NCI-H2227 treated with DMSO at 0.1 percent for 48 hours (cell line): Measurements from ENCODE around the gene XRRA1.

Experiments
- DNase-seq: peaks from one replicate; lab custom pipeline; 2025; lab: John Stamatoyannopoulos, UW

The XRRA1 gene

DNA sequence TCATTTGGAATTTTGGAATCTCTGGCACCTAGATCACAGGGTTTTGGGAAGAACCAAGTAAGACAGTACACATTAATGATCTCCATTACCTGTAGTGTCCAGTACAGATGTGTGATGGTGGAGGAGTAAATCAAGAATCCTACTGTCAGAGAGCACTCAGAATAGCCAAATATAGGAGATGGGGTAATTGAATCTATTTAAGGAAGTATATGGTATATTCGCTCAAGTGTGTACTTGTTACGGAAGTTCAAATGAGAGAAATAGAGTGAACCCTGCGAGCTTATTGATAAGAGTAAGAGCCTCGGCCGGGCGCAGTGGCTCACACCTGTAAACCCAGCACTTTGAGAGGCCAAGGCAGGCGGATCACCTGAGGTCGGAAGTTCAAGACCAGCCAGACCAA is 2.3 kb upstream of the XRRA1 start:
- DNase-seq, result no peak

DNA sequence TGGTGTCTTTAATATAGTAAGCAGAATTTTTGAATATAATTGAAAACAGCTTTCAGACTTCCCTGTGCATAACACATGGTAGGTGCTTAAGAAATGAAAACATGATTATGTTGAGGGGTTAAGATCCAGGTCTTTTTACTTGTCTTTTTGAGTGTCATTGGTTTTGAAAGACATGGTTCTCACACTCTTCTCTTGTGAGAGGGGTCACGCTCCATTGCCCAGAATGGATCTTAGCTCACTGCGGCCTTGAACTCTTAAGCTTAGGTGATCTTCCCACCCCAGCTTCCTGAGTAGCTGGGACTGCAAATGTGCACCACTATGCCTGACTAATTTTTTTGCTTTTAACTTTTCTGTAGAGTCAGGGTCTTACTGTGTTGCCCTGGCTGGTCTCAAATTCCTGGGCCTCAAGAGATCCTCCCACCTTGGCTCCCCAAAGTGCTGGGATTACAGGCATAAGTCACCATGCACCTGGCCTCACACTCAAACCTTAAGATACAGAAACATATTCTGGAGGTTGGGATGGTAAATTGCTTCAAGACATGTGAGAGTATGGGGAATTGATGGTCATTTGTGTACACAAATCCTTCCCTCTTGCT is 1.6 kb upstream of the XRRA1 start:
- DNase-seq, result no peak

DNA sequence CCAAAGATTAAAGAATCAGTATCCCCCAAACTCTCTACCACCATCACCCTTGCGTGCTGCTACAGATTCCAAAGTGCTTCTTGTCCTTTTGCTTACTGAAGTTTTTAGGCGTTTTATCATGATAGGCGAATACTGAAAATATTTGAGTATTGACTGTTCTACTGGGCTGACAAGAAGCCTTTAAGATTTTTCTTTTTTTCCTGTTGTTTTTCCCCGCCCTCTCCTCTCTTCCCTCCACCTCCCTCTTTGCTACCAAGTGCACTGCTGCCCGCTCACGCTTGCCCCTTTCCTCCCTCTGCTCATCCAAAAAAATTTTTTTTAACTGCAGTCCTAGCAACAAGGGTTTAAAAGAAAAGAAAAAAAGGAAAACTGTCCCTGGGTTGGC is 854 bp upstream of the XRRA1 start:
- no peak for DNase-seq

DNA sequence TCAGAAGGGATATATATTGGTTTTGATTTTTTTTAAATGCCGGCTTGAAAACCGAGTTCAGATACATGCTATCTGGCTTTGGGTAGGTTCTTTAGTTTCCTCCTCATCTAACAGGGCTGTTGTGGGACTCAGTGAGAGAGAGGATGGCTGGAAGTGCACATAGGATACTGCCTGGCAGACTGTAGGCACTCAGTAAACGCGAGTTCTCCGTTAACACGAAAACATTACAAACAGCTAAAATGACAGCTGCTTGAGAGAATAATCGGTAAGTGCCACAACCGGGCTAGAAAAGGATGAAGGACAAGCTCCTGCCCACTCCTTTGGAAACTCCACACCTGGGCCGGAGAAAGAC is 369 bp downstream of the XRRA1 start:
- peak; percentile 44 for DNase-seq

DNA sequence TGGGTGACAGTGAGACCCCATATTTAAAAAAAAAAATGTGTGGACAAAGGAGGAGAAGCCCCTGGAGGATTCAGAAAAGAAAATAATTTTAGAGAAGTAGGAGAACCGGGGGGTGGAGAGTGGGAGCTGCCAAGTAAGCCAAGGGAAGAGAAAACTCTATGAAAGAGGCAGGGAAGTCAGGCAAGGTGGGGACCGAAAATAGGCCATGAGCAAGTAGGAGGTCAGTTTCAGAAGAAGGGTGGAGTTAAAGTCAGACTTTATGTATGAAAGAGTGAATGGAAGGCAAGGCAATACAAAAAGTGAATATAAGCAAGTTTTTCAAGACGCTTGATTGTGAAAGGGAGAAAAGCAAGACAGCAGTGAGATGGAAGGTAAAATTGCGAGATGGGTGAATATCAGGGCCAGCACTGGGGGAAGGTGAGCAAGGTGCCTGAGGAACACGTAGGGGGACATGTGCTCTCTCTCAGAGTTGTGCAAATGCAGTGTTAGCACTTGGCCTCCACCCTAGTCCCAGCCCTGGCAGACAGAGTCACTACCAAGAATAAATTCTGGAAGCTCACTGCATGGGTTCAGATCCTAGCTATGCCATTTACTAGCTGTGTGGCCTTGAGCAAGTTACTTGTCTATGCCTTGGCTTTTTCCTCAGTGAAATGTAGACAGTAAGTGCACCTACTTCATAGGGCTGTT is 6.7 kb downstream of the XRRA1 start:
- no peak for DNase-seq

DNA sequence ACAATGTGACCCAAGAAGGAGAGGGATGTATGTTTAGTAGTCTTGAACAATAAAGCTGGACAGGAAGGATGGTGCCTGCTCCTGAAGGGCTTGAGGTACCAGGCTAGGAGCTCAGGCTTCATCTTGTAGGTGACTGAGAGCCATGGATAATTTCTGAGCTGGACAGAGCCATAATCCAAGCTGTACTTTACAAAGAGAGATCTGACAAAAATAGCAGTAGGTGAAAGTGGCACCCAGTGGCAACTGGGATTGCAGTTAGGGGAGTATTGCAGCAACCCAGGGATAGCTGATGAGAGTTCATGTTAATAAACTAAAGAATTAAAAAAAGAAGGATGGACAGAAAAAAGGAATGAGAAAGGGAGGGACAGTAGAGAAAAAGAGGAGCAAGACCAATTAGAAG is 7.4 kb downstream of the XRRA1 start:
- DNase-seq, result no peak

DNA sequence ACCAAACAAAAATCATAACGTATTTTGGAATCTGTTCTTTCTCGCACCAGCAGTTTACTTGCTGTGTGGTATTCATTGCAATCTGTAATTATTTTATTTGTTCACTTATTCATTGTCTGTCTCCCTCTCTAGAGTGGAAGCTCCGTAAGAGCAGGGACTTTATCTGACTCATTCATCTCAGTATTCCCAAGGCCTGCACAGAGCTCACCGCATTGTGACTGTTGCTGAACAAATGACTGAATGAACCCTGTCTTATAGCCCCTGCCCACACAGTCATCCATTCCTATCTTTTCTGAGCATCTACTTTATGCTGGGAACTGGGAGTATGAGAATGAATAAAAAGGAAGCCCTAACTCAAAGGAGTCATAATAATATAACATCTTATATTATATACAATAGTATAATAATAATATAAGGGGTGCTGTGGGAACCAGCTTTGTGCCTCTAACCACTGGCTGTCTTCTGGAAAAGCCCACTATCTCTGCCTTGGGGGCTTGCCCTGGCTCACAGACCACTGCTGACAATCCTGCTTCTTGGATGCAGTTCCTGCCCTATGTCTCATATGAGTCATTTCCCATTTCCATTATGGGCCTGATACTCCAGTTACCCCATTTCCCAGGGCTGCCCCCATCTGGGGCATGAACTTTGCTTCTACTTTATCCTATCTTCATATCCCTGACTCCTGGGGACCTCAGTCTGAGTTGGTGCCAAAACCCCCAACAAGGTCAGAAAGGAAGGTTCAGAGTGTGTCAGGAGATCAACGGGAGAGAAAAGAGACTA is 11.0 kb downstream of the XRRA1 start:
- no peak for DNase-seq

DNA sequence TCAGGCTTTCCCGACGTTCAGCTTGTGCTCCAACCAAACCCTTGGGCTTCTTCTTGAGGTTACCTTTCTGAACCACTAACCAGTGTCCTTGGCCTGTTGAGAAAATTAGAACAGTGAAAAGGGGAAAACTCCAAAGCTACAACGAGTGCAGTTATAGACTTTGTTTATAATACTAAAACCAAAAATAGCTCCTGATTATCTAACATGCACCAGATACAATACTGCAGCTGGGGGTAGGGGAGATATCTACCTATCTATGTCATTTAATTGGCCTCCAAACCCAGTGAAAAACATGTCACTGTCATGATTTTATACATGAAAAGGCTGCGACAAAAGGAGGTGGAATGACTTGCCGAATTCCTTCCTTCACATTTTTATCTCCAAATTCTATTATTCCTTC is 11.9 kb downstream of the XRRA1 start:
- DNase-seq, result no peak

DNA sequence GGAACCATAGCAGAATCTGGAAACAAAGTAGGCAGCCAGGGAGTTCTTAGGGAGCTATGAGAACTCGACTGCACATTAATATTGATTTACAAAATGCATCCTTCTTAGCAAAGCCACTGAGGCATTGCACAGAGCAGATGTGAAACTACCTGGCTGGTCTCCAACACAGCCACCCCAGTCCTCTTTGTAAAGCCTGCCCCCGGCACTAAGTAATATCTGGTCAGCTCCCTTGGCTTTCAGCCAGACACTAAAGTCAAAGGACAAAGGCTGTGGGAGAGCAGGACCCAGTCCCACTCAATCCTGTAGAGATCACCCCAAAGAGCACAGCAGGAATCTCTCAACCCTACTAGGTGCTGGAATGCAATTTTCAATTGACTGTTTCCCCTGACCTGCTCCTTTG is 12.8 kb downstream of the XRRA1 start:
- no peak for DNase-seq

DNA sequence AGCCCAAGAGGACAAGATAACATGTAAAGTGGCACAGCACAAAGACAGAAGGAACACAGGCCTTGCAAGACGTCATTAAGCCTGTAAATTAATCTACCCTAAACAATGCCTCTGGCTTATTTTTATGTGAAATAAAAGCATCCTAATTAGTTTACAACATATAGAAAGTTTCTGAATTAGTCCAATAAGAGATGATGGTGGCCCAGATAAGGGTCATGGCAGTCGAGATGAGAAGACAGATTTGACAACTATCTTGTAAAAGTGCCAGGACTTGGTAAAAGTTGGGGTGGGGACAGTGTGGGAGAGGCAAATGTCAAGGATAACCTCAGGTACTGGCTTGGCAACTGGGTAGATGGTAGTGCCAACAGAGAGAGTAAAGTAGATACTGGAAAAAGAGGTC is 13.6 kb downstream of the XRRA1 start:
- no peak for DNase-seq

DNA sequence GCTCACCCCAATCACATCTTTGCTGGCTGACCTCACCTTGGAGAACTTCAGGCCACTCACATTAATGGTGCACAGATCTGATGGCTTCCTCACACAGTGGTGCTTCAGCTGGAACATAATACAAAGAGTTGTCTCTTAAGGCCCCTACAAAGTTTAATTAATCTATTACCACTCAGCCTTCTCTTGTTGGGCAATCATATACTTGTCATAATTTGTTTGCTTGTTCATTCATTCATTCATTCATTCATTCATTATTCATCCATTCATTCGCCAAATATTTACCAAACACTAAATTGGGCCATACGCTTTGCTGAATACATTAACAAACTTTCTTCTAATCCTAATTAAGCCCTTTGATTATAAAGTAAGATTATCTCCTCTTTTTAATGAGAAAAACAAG is 15.1 kb downstream of the XRRA1 start:
- DNase-seq, result no peak

DNA sequence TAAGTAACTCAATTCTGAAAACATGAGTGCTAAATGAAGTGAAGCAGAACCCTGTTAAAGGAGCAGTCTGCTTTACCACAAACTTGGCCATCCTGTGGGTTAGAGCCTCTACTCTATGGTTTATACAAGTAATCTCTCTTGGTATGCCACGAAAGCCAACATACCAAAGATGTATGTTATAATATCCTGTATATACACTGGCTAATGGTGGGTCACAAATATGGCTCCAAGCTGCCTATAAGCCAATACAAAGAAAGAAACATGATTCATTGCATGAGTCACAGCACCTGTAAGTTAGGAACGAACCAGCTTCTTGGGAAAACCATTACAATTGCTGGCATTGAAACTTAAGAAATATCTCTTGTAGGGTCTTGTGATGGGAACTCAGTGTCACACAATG is 16.1 kb downstream of the XRRA1 start:
- no peak for DNase-seq

DNA sequence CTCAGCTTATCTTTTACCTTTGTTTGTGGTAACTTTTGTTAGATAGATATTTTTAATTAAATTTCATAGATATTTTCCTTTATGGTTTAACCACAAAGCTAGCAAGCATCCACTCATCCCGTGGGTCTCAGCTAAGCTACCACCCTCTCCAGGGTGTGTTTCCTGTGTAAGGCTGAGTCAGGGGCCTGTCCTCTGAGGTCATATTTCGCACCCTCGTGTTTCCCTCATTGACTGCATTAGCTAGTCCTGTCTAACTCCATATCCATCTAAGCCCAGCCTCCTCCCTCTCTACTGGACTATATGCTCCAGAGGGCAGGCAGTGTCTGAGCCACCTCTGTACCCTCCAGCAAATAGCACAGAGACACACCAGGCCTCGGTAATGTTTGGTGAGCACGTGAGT is 16.7 kb downstream of the XRRA1 start:
- DNase-seq, result no peak

DNA sequence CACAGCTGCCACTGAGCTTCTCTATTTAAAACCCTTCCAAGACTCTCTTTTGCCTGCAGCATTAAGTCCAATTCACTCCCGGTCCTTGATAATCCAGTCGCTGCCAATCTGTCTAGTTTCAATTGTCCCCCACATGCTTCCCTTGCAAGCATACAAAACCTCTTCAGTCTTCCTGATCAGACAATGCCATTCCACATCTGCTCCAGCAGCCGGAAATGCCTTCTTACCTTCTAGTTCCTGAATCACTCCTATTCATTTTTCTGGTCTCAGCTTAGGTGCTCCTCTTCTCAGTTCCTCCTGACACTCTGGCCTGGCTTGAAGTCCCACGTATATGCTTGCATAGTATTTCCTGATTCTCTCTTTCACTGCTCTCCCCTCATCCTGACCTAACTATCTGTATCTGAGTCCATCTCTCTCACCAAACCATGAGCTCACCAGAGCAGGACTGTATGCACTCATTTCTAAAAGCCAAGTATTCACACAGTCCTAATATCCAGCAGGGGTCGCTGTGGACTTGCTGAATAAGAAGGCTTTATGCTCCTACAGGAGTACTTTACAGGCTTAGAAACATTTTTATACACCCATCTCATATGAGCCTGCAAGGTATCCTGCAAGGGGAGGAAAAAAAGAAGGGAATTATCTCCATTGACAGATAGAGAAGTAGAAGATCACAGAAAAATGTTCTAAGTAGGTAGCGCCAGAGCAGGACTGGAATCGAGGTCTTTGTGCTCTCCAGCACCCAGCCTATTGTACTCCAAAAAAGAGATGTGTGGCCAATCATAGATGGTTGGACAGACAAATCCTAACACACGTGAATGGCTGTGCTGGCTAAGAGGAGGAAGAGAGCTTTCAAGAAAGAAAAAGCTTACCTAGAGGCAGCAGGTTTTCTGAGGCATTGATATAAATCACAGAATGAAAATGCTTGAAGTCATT is 19.2 kb downstream of the XRRA1 start:
- peak; percentile 80 for DNase-seq

DNA sequence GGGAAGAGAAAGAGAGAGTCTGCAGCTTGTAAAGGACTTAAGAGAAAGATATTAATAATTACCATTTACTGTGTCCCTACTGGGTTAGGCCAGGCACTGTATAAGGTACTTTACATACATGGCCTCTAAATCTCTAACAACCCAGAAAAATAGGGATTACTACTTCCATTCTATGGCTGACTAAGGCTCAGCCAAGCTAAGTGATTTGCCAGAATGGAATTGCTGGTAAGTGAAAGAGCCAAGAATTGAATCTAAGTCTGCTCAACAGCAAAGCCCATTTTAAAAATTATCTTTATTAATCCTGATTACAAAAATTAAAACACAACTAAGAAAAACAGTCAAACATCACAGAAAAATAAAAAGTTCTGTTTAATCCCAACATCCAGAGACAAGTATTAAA is 21.4 kb downstream of the XRRA1 start:
- no peak for DNase-seq

DNA sequence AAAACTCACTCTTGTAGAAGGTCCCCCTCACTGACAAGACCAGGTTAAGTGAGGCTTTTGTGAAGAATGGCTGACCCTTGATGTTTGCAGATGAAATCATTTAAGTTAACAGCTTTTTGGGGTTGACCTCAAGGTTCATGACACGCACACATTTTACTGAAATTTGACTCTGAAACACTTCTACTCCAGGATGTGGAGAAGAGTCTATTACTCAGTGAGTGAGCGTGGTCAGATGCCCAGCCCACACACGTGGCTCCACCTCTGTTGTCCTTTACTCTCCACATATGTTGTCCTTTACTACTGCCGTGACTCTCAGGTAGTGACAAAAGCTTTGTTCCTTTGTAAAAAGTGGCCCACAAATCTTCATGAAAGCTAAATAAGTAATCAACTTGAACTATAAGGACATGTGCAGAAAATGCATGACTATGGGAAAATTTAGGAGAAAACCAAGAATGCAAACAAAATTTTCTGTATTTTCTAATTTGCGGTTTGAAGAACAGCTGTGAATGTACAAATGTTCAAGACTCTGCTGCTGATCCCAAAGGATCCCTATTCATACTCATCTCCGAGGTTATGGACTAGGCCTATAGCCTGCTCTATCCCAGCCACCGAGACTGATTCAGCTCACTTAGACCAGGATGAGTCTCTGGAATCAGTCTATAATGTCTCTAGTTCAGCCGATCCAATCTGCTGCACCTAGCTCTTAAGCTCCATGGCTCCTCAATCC is 22.4 kb downstream of the XRRA1 start:
- no peak for DNase-seq

DNA sequence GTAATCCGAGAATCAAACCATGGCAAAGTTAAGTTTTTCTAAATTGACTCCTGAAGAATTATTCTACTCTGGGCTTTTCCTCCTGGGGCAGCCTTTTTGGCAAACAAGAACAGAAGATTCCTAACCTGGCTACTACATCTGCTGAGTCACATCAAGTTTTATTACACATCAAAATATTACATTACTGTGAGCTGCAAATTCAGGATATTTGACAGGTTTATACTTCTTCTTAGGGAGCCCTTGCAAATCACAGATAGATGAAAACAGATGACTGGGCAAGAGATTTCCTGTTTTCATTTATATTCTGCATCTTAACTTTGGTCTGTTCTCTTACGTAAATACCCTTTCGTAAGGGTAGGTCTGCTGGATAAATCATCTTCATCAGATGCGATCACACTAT is 23.6 kb downstream of the XRRA1 start:
- DNase-seq, result no peak

DNA sequence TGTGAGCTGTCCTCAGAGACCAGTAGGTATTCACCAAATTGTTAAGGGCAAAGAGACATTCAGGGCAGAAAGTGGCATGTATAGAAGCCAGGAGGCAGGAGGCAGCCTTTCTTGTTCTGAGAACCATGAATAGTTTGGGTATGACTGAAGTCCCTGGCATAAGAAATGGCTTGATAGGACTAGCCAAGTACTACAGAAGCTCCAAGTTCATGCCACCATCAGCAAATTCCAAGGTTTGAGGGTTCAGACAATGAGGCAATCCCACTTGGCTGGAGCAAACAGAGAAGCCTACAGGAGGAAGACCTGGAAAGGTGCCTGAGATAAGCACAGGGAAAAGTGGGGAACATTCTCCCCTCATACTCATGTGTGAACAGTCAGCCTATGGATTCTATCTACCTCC is 25.8 kb downstream of the XRRA1 start:
- DNase-seq, result no peak

DNA sequence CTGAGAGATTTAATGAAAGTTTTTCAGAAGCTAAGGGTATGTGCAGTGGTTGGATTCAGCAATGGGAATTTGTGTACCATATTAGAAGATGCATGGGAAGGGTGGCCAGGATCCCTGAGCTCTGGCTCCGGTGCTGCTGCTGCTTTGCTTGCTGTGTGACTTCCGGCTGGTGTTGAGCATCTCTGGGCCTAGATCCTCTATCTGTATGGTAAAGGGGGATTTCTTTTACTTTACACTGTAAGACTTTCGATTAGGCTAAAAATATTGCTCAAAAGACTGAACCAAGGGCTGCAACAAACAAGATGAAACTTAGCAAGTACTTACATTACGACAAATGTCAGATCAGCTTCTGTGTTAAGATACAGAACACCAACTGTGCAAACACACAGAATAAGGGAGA is 39.1 kb downstream of the XRRA1 start:
- DNase-seq, result no peak

DNA sequence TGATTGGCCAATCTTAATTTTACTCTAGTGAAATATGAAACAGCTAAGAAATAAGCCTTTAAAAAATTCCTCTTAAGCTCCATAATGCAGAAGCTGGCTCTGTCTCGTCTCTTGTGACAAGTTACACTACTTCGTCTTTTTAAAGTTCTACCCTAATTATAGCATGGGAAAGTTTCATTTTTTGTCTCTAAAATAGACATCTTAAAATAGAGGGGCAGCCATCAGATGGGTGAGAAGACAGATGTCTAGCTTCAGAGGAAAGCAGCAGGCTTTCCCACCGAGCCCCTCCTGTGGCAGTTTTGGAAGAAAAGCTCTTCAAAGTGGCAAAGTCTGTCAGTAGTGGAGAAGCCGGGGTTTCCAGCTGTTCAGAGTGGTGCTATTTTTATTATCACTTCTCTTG is 39.5 kb downstream of the XRRA1 start:
- no peak for DNase-seq

DNA sequence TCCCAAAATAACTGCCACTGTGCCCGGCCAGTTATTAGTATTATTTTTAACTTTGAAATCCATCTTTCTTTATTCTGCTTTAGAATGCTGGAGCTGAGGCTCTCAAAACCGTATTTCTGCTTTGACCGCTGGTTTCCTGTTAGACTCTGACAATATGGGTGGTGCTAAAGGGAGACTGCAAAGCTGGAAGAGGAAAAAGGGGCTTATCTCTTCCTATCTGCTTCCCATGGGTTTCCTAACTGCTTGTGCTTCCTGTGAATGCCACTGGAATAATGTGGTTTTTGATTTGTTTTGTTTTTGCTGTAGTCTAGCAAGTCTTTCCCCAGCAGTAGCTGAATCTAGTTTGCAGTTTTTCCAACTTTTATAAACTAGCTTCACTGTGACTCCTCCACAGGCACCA is 43.6 kb downstream of the XRRA1 start:
- DNase-seq, result no peak

DNA sequence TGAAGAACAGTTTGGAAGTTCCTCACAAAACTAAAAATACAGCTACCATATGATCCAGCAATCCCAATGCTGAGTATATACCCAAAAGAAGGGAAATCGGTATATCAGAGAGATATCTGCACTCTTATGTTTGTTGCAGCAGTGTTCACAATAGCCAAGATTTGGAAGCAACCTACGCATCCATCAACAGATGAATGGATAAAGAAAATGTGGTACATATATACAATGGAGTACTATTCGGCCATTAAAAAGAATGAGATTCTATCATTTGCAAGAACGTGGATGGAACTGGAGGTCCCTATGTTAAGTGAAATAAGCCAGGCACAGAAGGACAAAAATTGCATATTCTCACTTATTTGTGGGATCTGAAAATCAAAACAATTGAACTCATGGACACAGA is 46.5 kb downstream of the XRRA1 start:
- DNase-seq, result no peak
